Spleen (tissue), 11 donors: ENCODE measurements around the gene ARHGAP10. TPM values are rescaled to one million over a fixed set of nuclear protein-coding genes. Genes with fewer than 3 reads are reported as not detected.
"Not testable (repeated sequence)": the region's sequence is repeated elsewhere in the genome, so short reads cannot be mapped to it uniquely, and the experiment has no call there.

Source experiments
- DNase-seq: peaks from one replicate; pipeline ENCODE4 v3.0.0-alpha.2; 2020
- H3K27ac ChIP-seq, 8 donors: fragments of 200-600 bp; sonication (generic) in 7 of 8; 1 replicate in 4 of 8; 2 replicates in 4 of 8; pipeline versions ENCODE4 v1.5.0 to v1.8.0; 2016 to 2021; ENCODE audit warnings: inconsistent platforms in 4 of 8, mild to moderate bottlenecking in 4 of 8, moderate library complexity in 1 of 8
- H3K27me3 ChIP-seq, 7 donors: fragments of 200-600 bp; sonication (generic) in 6 of 7; replicated peaks in 1 of 7; 1 replicate in 4 of 7; 2 replicates in 3 of 7; pipeline versions ENCODE4 v1.5.0 to v1.8.0; 2016 to 2021; ENCODE audit warnings: inconsistent platforms in 3 of 7, mild to moderate bottlenecking in 1 of 7
- H3K36me3 ChIP-seq, 6 donors: fragments of 200-600 bp; sonication (generic) in 5 of 6; 1 replicate in 4 of 6; 2 replicates in 2 of 6; pipeline versions ENCODE4 v1.5.0 to v1.8.0; 2016 to 2021; ENCODE audit warnings: inconsistent platforms in 2 of 6
- H3K4me1 ChIP-seq, 6 donors: fragments of 200-600 bp; sonication (generic) in 5 of 6; 1 replicate in 3 of 6; 2 replicates in 3 of 6; pipeline versions ENCODE4 v1.5.0 to v1.8.0; 2016 to 2021; ENCODE audit warnings: inconsistent platforms in 3 of 6
- H3K4me3 ChIP-seq, 8 donors: fragments of 200-600 bp; sonication (generic) in 7 of 8; 1 replicate in 4 of 8; 2 replicates in 4 of 8; pipeline versions ENCODE4 v1.5.0 to v1.8.0; 2016 to 2021; ENCODE audit warnings: inconsistent platforms in 4 of 8, mild to moderate bottlenecking in 4 of 8, moderate library complexity in 2 of 8
- H3K9me3 ChIP-seq, 8 donors: fragments of 200-600 bp; sonication (generic) in 7 of 8; 1 replicate in 4 of 8; 2 replicates in 4 of 8; pipeline versions ENCODE4 v1.5.0 to v1.8.0; 2016 to 2021; ENCODE audit warnings: inconsistent platforms in 4 of 8
- POLR2A ChIP-seq, 3 donors: fragments of 450-650 bp; IDR thresholded peaks; one replicate each; pipeline ENCODE4 v1.5.1; 2017; ENCODE audit warnings: antibody characterized with exemption in 3 of 3, mild to moderate bottlenecking in 1 of 3
- POLR2AphosphoS5 ChIP-seq, 3 donors: sonication (generic); formaldehyde crosslinking; IDR thresholded peaks; one replicate each; pipeline ENCODE4 v1.5.1; 2017; ENCODE audit warnings: antibody characterized with exemption in 3 of 3
- WGBS, 5 donors: extraction: QIAGEN DNeasy Blood & Tissue Kit in 3 of 5; methylation state at CpG; one replicate each; pipeline versions ENCODE4 v1.1.5 to v1.1.7; 2013 to 2018; 5-methylcytosine and 5-hydroxymethylcytosine counted together
- intact Hi-C: fragments of 100-400 bp; cut with DNase I; formaldehyde crosslinking; loops from one replicate; pipeline ENCODE4 v1.15.0; 2023; ENCODE audit warnings: low total_unique reads
- polyA plus RNA-seq, 3 donors: library from polyadenylated mRNA; stranded (reverse); fragments of 200-250 nt; gene quantifications; one replicate each; pipeline ENCODE4 v1.2.1, GENCODE V29; 2013
- total RNA-seq, 7 donors: library from RNA; depleted of rRNA in 3 of 7; stranded (reverse); fragments of >200 nt in 3 of 7; fragmentation: NEBNext Ultra II Directional in 4 of 7; extraction: Animal tissue kit (Norgen Biotek cat#: 25700) in 4 of 7; gene quantifications; one replicate each; pipeline versions ENCODE4 v1.1.0 to v1.2.1, GENCODE V29; 2016 to 2021
- TF ChIP-seq, protein P1 (sequence below), 11 experiments: fragments of 200-600 bp in 7 of 11; fragments of 450-650 bp in 4 of 11; sonication (generic) in 4 of 11; IDR thresholded peaks in 8 of 11; conservative IDR thresholded peaks in 3 of 11; 1 replicate in 7 of 11; 2 replicates in 4 of 11; pipeline versions ENCODE4 v1.4.0 to v1.8.0; 2016 to 2021; ENCODE audit warnings: antibody characterized with exemption in 11 of 11, inconsistent platforms in 4 of 11, mild to moderate bottlenecking in 1 of 11
- donor health status: healthy with polysubstance abuse.
- donor health status: DM: no; HTN: no; CAD: no; lungs with moderate emphysema.
- donor health status: DM: no; HTN: no; CAD: no.
- donor health status: Bipolar disorder and iron deficiency.
- donor health status: healthy.
- donor health status: DM: no; HTN: no; CAD: no.
- donor health status: DM: yes; HTN: yes; CAD: no.

Gene ARHGAP10
- total and polyA plus RNA-seq, 10 donors = 4.0 to 35.5 (median 13.3) TPM

DNA sequence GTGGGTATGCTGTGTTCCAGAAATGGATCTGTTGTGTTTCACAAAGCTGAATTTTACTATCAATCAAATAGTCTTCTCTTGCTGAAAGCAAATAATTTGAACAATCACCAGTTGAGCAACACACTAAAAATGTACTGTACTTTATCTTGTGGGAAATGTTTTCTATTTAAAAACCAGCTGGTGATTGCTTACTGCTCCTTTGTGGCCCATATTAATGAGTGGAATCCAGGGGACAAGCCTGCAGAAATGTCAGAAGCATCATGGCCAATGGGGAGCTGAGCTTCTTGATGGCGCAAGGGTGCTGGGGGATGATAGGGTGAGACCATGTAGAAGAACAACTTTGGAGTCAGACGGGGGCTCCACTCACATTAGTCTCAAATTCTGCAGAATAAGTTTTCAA, 346.2 kb downstream of the ARHGAP10 start:
- TF ChIP-seq, protein P1, sequence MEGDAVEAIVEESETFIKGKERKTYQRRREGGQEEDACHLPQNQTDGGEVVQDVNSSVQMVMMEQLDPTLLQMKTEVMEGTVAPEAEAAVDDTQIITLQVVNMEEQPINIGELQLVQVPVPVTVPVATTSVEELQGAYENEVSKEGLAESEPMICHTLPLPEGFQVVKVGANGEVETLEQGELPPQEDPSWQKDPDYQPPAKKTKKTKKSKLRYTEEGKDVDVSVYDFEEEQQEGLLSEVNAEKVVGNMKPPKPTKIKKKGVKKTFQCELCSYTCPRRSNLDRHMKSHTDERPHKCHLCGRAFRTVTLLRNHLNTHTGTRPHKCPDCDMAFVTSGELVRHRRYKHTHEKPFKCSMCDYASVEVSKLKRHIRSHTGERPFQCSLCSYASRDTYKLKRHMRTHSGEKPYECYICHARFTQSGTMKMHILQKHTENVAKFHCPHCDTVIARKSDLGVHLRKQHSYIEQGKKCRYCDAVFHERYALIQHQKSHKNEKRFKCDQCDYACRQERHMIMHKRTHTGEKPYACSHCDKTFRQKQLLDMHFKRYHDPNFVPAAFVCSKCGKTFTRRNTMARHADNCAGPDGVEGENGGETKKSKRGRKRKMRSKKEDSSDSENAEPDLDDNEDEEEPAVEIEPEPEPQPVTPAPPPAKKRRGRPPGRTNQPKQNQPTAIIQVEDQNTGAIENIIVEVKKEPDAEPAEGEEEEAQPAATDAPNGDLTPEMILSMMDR (IDR thresholded peaks at IDR 0.05 in 8 of 11, conservative IDR thresholded peaks at IDR 0.05 in 3 of 11) = no peak
- TF ChIP-seq POLR2A (IDR thresholded peaks at IDR 0.05) (no peak), POLR2AphosphoS5 (IDR thresholded peaks at IDR 0.05) (no peak)
- DNase-seq = no peak
- intact Hi-C loops = no loop called here
- Histone ChIP-seq H3K4me3 (no peak overlapping the region), H3K9me3 (peaks cover 0 to 47% (median 37%) of the 10 kb centered on the region in 8 donors), H3K36me3 (peaks cover 0 to 98% (median 17%) of the 10 kb centered on the region in 6 donors), H3K4me1 (no peaks in the 10 kb centered on the region), H3K27ac (no peak overlapping the region), H3K27me3 (no peaks in the 10 kb centered on the region)
- 87 to 96% (median 92%) methylated on average over 2 of the region's 2 CpGs for WGBS, 5 donors

DNA sequence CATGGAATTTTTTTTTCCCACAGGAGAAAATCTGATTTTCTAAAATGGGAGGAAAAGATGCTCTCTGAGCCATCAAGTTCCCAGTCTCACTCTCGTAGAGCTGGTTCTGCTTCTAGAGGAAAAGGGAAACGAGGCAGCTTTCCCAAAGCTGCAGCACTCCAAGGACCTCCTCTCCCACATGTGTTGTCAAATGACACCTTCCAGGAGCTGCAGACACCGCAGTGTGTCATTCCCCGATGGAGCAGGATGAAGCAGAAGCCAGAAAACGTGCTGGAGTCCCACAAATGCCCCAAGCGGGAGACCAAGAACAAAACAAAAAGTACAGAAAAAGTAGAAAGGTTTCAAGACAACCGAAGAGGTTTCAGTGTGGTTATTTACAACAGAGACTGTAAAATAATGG, 348.1 kb downstream of the ARHGAP10 start:
- H3K36me3 ChIP-seq = peaks cover 0 to 84% (median 14%) of the 10 kb centered on the region in 6 donors
- intact Hi-C loops = no loop called here

DNA sequence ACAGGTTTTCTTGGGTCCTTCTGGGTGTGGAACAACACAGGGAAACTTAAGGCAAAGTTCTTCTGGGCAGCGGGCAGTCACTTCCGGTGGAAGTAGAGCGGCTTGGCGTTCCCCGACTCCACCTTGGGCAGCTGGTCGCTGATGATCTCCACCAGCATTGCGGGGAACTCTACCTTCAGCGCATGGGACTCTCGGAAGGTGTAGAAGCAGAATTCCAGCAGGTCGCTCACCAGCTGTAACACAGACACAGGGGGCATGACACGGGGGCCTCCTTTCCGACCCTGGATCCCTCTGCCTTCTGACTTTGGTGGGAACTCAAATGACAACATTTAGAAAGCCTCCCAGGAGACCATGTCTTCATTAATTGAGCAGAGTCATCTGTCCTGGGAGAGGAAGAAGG, 349.4 kb downstream of the ARHGAP10 start:
- intact Hi-C loops = no loop called here

More for the DNA sequence above, 348.1 kb downstream of the ARHGAP10 start:
- H3K27ac ChIP-seq = no peak overlapping the region
- WGBS, 5 donors = 84 to 90% (median 89%) methylated on average over 7 of the region's 7 CpGs
- no peak overlapping the region for H3K4me3 ChIP-seq
- DNase-seq = no peak
- H3K4me1 ChIP-seq = no peaks in the 10 kb centered on the region
- H3K9me3 ChIP-seq = peaks cover 0 to 29% (median 20%) of the 10 kb centered on the region in 8 donors
- TF ChIP-seq POLR2A (IDR thresholded peaks at IDR 0.05) (no peak), POLR2AphosphoS5 (IDR thresholded peaks at IDR 0.05) (no peak)
- TF ChIP-seq, protein P1 (IDR thresholded peaks at IDR 0.05 in 8 of 11, conservative IDR thresholded peaks at IDR 0.05 in 3 of 11) = no peak
- no peaks in the 10 kb centered on the region for H3K27me3 ChIP-seq

DNA sequence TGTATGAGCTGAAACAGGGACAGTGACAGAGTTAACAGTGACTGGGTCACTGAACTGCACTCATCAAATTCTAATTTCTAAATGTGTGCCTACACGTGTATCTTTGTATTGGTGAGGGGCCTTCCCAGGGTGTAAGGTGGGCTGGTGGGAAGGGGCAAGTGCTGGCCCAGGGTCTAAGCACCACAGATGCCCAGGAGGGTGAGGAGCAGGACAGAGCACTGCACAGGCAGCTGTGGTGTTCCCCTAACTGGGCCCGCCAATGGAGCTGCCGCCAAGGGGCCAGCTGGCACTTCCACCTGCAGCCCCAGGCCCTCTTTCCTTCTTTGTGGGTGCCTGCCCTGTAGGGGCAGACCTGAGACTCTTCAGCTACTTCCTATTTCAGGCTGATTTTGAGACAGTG, 349.9 kb downstream of the ARHGAP10 start:
- H3K9me3 ChIP-seq = peaks cover 0 to 11% (median 3%) of the 10 kb centered on the region in 8 donors
- TF ChIP-seq POLR2AphosphoS5 (IDR thresholded peaks at IDR 0.05) = peak in 1 of 3 donors; percentile 8
- TF ChIP-seq, protein P1 (IDR thresholded peaks at IDR 0.05 in 8 of 11, conservative IDR thresholded peaks at IDR 0.05 in 3 of 11) = no peak
- H3K27me3 ChIP-seq = no peaks in the 10 kb centered on the region
- no peak overlapping the region for H3K4me3 ChIP-seq
- no peak overlapping the region for H3K27ac ChIP-seq
- DNase-seq = no peak
- no peaks in the 10 kb centered on the region for H3K4me1 ChIP-seq
- intact Hi-C loops = no loop called here
- peaks cover 0 to 66% (median 14%) of the 10 kb centered on the region in 6 donors for H3K36me3 ChIP-seq
- 88 to 95% (median 91%) methylated on average over 3 of the region's 3 CpGs for WGBS, 5 donors

More for the DNA sequence above, 349.4 kb downstream of the ARHGAP10 start:
- H3K4me1 ChIP-seq = no peaks in the 10 kb centered on the region
- no peak overlapping the region for H3K27ac ChIP-seq
- peaks cover 0 to 16% (median 7%) of the 10 kb centered on the region in 8 donors for H3K9me3 ChIP-seq
- DNase-seq = no peak
- 94 to 98% (median 97%) methylated on average over 11 to 12 of the region's 12 CpGs for WGBS, 5 donors
- H3K36me3 ChIP-seq = peaks cover 0 to 71% (median 14%) of the 10 kb centered on the region in 6 donors
- TF ChIP-seq, protein P1 (IDR thresholded peaks at IDR 0.05 in 8 of 11, conservative IDR thresholded peaks at IDR 0.05 in 3 of 11) = no peak
- TF ChIP-seq POLR2AphosphoS5 (IDR thresholded peaks at IDR 0.05) = no peak
- no peak for TF ChIP-seq POLR2A (IDR thresholded peaks at IDR 0.05)
- no peak overlapping the region for H3K4me3 ChIP-seq
- H3K27me3 ChIP-seq = no peaks in the 10 kb centered on the region

DNA sequence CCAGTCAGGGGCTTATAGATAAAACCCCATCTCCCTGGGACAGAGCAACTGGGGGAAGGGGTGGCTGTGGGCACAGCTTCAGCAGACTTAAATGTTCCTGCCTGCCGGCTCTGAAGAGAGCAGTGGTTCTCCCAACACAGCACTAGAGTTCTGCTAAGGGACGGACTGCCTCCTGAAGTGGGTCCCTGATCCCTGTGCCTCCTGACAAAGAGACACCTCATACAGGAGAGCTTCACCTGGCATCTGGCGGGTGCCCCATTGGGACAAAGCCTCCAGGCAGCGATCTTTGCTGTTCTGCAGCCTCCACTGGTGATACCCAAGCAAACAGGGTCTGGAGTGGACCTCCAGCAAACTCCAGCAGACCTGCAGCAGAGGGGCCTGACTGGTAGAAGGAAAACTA, 351.2 kb downstream of the ARHGAP10 start:
- DNase-seq, H3K4me1 ChIP-seq: not testable (repeated sequence)
- WGBS, 5 donors = 83 to 98% (median 90%) methylated on average over 2 to 4 of the region's 4 CpGs

More for the DNA sequence above, 351.2 kb downstream of the ARHGAP10 start:
- H3K27ac ChIP-seq, H3K4me3 ChIP-seq, H3K9me3 ChIP-seq, H3K27me3 ChIP-seq, intact Hi-C loops: not testable (repeated sequence)
- H3K36me3 ChIP-seq = peaks cover 0 to 52% (median 14%) of the 10 kb centered on the region in 6 donors
